Kidney (tissue), 14 donors: ENCODE measurements around the gene MMP15. TPM values are rescaled to one million over a fixed set of nuclear protein-coding genes. Genes with fewer than 3 reads are reported as not detected.
A peak's percentile ranks its signal among the peaks of the same experiment; 100 is the strongest.

Source experiments
- DNase-seq, 5 donors: peaks; one replicate each; pipeline ENCODE4 v3.0.0-alpha.2; 2013 to 2020
- FAIRE-seq: peaks from 2 replicates; lab custom pipeline; 2012; peaks lifted over from hg19 to GRCh38; lab: Jason Lieb, UNC
- H3K27ac ChIP-seq, 2 donors: one replicate each; pipeline ENCODE4 v1.7.0; 2013; ENCODE audit warnings: low read depth in 2 of 2, low read length in 2 of 2, inconsistent platforms in 1 of 2
- H3K27me3 ChIP-seq: one replicate; pipeline ENCODE4 v1.7.1; 2013; ENCODE audit warnings: low read length, inconsistent platforms; ENCODE audit not compliant: control insufficient read depth, insufficient read depth
- H3K36me3 ChIP-seq, 3 donors: one replicate each; pipeline versions ENCODE4 v1.7.0 to v1.7.1; 2013; ENCODE audit warnings: low read length in 3 of 3, control low read depth in 1 of 3, inconsistent platforms in 1 of 3; ENCODE audit not compliant: insufficient read depth in 3 of 3, control insufficient read depth in 2 of 3
- H3K4me1 ChIP-seq, 3 donors: one replicate each; pipeline versions ENCODE4 v1.7.0 to v1.7.1; 2013; ENCODE audit warnings: low read length in 3 of 3, inconsistent platforms in 1 of 3, low read depth in 1 of 3; ENCODE audit not compliant: control insufficient read depth in 2 of 3, insufficient read depth in 2 of 3
- H3K4me3 ChIP-seq, 3 donors: one replicate each; pipeline versions ENCODE4 v1.7.0 to v1.8.1; 2013; ENCODE audit warnings: low read length in 3 of 3, control low read depth in 1 of 3, inconsistent platforms in 1 of 3
- H3K9ac ChIP-seq, 3 donors: one replicate each; pipeline versions ENCODE4 v1.7.0 to v1.7.1; 2013; ENCODE audit warnings: low read length in 3 of 3, control low read depth in 1 of 3, inconsistent platforms in 1 of 3
- H3K9me3 ChIP-seq, 3 donors: one replicate each; pipeline versions ENCODE4 v1.7.0 to v1.7.1; 2013; ENCODE audit warnings: low read length in 3 of 3, control low read depth in 1 of 3, inconsistent platforms in 1 of 3; ENCODE audit not compliant: control insufficient read depth in 2 of 3, insufficient read depth in 1 of 3
- intact Hi-C: fragments of 100-400 bp; cut with DNase I; formaldehyde crosslinking; loops from one replicate; pipeline ENCODE4 v1.11.1; 2022
- polyA plus RNA-seq: library from polyadenylated mRNA; stranded (reverse); fragments of 350-450 nt; fragmentation: Illumina TruSeq; extraction: RNeasy Lipid Tissue Mini Kit (QIAGEN cat#74804); gene quantifications from one replicate; pipeline ENCODE4 v1.2.3, GENCODE V29; 2014; ENCODE audit warnings: low read depth, low replicate concordance; ENCODE audit not compliant: insufficient read depth
- total RNA-seq: library from RNA; stranded (reverse); fragmentation: NEBNext Ultra II Directional; extraction: Animal tissue kit (Norgen Biotek cat#: 25700); gene quantifications from one replicate; pipeline ENCODE4 v1.2.1, GENCODE V29; 2021
- TF ChIP-seq, protein P1 (sequence below): IDR thresholded peaks from 3 replicates; pipeline ENCODE4 v1.5.1; 2012; ENCODE audit warnings: mild to moderate bottlenecking, moderate library complexity, borderline replicate concordance; ENCODE audit not compliant: insufficient read depth; ENCODE audit errors: extremely low read depth
- donor health status: control.
- donor health status: control.
- donor health status: control.
- donor health status: control.
- donor health status: control.
- donor health status: DM: yes; HTN: yes; CAD: no.
- donor health status: Normal renal cell carcinoma (clear cell type).

MMP15 gene
- total and polyA plus RNA-seq, 2 donors from 2014 or later: 19.1 to 31.4 TPM

DNA sequence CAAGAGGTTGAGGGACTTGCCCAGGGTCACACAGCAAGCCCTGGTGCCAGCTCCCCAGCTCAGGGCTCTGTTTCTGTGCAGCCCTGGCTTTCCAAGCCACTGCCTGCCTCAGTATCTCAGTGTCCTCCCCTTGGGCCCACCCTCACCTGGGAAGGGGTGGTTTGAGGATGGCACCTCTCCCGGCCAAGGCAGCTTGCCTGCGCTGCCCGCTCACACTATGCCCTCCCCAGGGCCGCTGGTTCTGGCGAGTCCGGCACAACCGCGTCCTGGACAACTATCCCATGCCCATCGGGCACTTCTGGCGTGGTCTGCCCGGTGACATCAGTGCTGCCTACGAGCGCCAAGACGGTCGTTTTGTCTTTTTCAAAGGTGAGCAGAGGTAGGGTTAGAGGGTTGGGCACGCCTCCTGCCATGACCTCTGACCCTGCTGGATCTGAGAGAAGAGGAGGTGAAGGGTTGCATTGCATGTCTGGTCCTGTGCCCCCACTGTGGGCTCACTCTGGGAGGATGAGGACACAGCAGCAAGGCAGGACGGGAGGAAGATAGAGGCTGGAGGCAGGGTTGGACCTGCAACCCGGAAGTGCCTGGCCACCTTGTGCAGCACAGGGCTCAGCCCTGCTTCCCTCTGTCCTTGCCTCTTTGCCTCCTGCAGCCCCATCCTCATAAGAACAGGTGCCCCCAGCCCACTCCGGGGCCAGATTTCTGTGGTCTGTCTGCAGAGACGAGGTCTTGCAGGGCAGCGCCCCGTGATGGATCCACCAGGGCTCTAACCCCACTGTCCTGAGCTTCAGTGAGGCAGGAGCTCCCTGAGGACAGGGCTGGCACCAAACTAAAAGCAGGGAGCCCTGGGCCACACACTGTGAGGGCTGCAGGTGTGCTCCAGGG, 16.7 kb downstream of the MMP15 start:
- H3K36me3 ChIP-seq: peaks cover 0 to 28% (median 24%) of the 10 kb centered on the region in 3 donors

DNA sequence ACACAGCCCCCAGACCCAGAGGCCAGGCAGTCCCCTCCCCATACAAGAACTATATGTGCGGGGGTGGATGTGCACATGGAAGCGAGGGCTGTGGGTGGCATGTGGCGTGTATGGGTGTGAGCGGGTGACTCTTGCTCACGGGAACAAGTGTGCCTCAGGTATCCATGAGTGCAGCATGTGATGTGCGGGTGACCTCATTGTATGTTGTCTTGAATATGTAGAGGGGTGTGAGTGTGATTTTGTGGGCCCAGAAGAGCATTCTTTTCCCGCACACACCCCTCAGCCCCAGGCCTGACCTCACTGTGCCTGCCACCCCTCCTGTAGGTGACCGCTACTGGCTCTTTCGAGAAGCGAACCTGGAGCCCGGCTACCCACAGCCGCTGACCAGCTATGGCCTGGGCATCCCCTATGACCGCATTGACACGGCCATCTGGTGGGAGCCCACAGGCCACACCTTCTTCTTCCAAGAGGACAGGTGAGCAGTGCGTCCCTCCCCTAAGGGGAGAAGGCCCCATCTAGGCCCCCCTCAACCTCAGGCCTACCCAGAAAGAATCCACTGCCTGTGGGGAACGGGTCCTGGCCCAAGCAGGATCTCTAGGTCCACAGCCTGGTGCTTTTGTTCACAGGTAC, 17.4 kb downstream of the MMP15 start:
- Histone ChIP-seq H3K9ac (no peak overlapping the region), H3K27me3 (no peaks in the 10 kb centered on the region), H3K27ac (no peak overlapping the region), H3K4me3 (no peak overlapping the region), H3K4me1 (no peaks in the 10 kb centered on the region), H3K9me3 (no peaks in the 10 kb centered on the region), H3K36me3 (peaks cover 0 to 28% (median 24%) of the 10 kb centered on the region in 3 donors)
- TF ChIP-seq, protein P1, sequence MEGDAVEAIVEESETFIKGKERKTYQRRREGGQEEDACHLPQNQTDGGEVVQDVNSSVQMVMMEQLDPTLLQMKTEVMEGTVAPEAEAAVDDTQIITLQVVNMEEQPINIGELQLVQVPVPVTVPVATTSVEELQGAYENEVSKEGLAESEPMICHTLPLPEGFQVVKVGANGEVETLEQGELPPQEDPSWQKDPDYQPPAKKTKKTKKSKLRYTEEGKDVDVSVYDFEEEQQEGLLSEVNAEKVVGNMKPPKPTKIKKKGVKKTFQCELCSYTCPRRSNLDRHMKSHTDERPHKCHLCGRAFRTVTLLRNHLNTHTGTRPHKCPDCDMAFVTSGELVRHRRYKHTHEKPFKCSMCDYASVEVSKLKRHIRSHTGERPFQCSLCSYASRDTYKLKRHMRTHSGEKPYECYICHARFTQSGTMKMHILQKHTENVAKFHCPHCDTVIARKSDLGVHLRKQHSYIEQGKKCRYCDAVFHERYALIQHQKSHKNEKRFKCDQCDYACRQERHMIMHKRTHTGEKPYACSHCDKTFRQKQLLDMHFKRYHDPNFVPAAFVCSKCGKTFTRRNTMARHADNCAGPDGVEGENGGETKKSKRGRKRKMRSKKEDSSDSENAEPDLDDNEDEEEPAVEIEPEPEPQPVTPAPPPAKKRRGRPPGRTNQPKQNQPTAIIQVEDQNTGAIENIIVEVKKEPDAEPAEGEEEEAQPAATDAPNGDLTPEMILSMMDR: no peak
- FAIRE-seq (no peak), DNase-seq (no peak)
- intact Hi-C loops: no loop called here

More for the DNA sequence above, 16.7 kb downstream of the MMP15 start:
- TF ChIP-seq, protein P1: no peak
- H3K9me3 ChIP-seq: no peaks in the 10 kb centered on the region
- intact Hi-C loops: no loop called here
- H3K9ac ChIP-seq: no peak overlapping the region
- H3K27me3 ChIP-seq: no peaks in the 10 kb centered on the region
- no peak overlapping the region for H3K4me3 ChIP-seq
- no peak overlapping the region for H3K27ac ChIP-seq
- DNase-seq: peak in 1 of 5 donors; percentile 62
- no peak for FAIRE-seq
- no peaks in the 10 kb centered on the region for H3K4me1 ChIP-seq

DNA sequence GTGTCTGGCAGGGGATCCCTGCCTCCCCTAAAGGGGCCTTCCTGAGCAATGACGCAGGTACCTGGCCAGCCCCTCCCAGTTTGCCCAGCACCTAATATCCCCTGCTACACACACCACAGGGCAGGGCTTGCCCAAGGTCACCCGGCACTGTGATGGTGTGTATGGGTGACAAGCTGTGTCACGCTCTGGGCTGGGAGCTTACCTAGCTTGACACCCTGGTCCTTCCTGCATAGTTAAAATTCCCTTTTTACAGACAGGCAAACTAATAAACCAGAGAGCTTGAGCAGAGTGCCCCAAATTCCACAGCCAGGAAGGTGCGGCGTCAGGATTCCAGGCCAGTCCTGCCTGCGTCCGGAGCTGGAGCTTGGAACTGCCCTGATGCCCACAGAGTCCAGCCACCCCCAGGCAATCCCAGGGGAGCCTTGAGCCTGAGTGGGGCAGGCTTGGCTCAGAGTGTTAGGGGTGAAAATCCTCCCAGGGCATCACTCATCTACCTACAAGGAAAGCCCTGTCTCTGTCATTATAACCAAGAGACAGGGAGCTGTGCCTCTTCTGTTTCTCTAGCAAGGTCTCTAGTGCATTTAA, 18.1 kb downstream of the MMP15 start:
- H3K27ac ChIP-seq: no peak overlapping the region
- TF ChIP-seq, protein P1: no peak

More for the DNA sequence above, 18.1 kb downstream of the MMP15 start:
- no peak overlapping the region for H3K9ac ChIP-seq
- no peak overlapping the region for H3K4me3 ChIP-seq
- no peaks in the 10 kb centered on the region for H3K9me3 ChIP-seq
- H3K36me3 ChIP-seq: peaks cover 0 to 25% (median 19%) of the 10 kb centered on the region in 3 donors
- no peak for FAIRE-seq
- intact Hi-C loops: no loop called here
- DNase-seq: no peak
- no peaks in the 10 kb centered on the region for H3K4me1 ChIP-seq
- H3K27me3 ChIP-seq: no peaks in the 10 kb centered on the region
